ENCODE measurements around the gene CPN1.

CPN1 gene

GRCh38 chr10:100041306-100042002 is 40.2 kb downstream of the CPN1 start:
- no peak for TF ChIP-seq CTCF (IDR thresholded peaks at IDR 0.05; ENCODE audit: poor library complexity, severe bottlenecking)
- no peak overlapping the region for H3K4me3 ChIP-seq (ENCODE audit: severe bottlenecking)
- no peaks in the 10 kb centered on the region for H3K36me3 ChIP-seq (ENCODE audit: low read depth)
- DNase-seq (ENCODE audit: low spot score) = no peak
- H3K27me3 ChIP-seq (ENCODE audit: insufficient read depth, poor library complexity, severe bottlenecking) = no peaks in the 10 kb centered on the region
- H3K4me1 ChIP-seq (ENCODE audit: insufficient read depth, poor library complexity, severe bottlenecking) = peaks cover 27% of the 10 kb centered on the region
- no peaks in the 10 kb centered on the region for H3K9me3 ChIP-seq (ENCODE audit: severe bottlenecking)
- no peak for ATAC-seq (ENCODE audit: low read depth)
- no peak overlapping the region for H3K27ac ChIP-seq (ENCODE audit: poor library complexity, severe bottlenecking)

GRCh38 chr10:100038561-100039071 is 43.1 kb downstream of the CPN1 start:
- Histone ChIP-seq H3K4me3 (ENCODE audit: severe bottlenecking) (no peak overlapping the region), H3K4me1 (ENCODE audit: insufficient read depth, poor library complexity, severe bottlenecking) (peaks cover 10% of the 10 kb centered on the region), H3K27me3 (ENCODE audit: insufficient read depth, poor library complexity, severe bottlenecking) (no peaks in the 10 kb centered on the region), H3K9me3 (ENCODE audit: severe bottlenecking) (no peaks in the 10 kb centered on the region), H3K27ac (ENCODE audit: poor library complexity, severe bottlenecking) (peak overlapping the region; percentile 8), H3K36me3 (ENCODE audit: low read depth) (no peaks in the 10 kb centered on the region)
- ATAC-seq (ENCODE audit: low read depth) (peak; percentile 48; the same call in 1 of the 3 replicates), DNase-seq (ENCODE audit: low spot score) (no peak)
- no peak for TF ChIP-seq CTCF (IDR thresholded peaks at IDR 0.05; ENCODE audit: poor library complexity, severe bottlenecking)

- Histone ChIP-seq H3K4me1 (ENCODE audit: insufficient read depth, poor library complexity, severe bottlenecking) (peaks cover 8% of the 10 kb centered on the region), H3K27me3 (ENCODE audit: insufficient read depth, poor library complexity, severe bottlenecking) (no peaks in the 10 kb centered on the region), H3K36me3 (ENCODE audit: low read depth) (no peaks in the 10 kb centered on the region), H3K9me3 (ENCODE audit: severe bottlenecking) (no peaks in the 10 kb centered on the region), H3K4me3 (ENCODE audit: severe bottlenecking) (no peak overlapping the region), H3K27ac (ENCODE audit: poor library complexity, severe bottlenecking) (no peak overlapping the region)
- no peak for ATAC-seq (ENCODE audit: low read depth)
- no peak for TF ChIP-seq CTCF (IDR thresholded peaks at IDR 0.05; ENCODE audit: poor library complexity, severe bottlenecking)
- no peak for DNase-seq (ENCODE audit: low spot score)
Observed at GRCh38 chr10:100037758-100038315, 43.8 kb downstream of the CPN1 start.

DNA sequence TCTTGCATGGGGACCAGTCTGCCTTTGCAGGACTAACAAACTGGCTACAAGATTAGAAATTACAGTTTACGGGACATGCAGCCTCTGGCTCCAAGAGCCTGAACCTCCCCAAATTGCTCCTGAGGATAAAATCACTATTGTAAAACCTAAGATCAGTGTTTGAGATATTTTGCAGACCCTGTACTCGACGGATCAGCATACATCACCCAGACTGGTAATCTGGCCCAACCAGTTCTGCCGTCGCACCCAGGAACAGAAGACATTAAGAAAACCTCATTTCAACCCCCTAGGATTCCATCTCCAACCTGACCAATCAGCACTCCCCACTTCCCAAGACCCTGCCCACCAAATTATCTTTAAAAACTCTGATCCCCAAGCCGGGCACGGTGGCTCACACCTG is 44.8 kb downstream of the CPN1 start:
- no peaks in the 10 kb centered on the region for H3K36me3 ChIP-seq (ENCODE audit: low read depth)
- no peak for TF ChIP-seq CTCF (IDR thresholded peaks at IDR 0.05; ENCODE audit: poor library complexity, severe bottlenecking)
- no peak for ATAC-seq (ENCODE audit: low read depth)
- H3K27me3 ChIP-seq (ENCODE audit: insufficient read depth, poor library complexity, severe bottlenecking) = no peaks in the 10 kb centered on the region
- H3K4me3 ChIP-seq (ENCODE audit: severe bottlenecking) = no peak overlapping the region
- no peak overlapping the region for H3K27ac ChIP-seq (ENCODE audit: poor library complexity, severe bottlenecking)
- no peaks in the 10 kb centered on the region for H3K9me3 ChIP-seq (ENCODE audit: severe bottlenecking)
- DNase-seq (ENCODE audit: low spot score) = no peak
- peaks cover 8% of the 10 kb centered on the region for H3K4me1 ChIP-seq (ENCODE audit: insufficient read depth, poor library complexity, severe bottlenecking)
